Medulla oblongata (tissue), 1 donor: Measurements from ENCODE around the gene IL32.
"Not testable (repeated sequence)": the region's sequence is repeated elsewhere in the genome, so short reads cannot be mapped to it uniquely, and the experiment has no call there.

ENCODE experiments used
- DNase-seq: peaks from one replicate; pipeline ENCODE4 v3.0.0-alpha.2; 2015; ENCODE audit errors: extremely low spot score

IL32 gene

GRCh38 chr16:3070608-3071111 is 5.2 kb downstream of the IL32 start:
- DNase-seq, result no peak

GRCh38 chr16:3071655-3072054 is 6.2 kb downstream of the IL32 start:
- no peak for DNase-seq

GRCh38 chr16:3072148-3072547 is 6.7 kb downstream of the IL32 start:
- not testable (repeated sequence) for DNase-seq

DNA sequence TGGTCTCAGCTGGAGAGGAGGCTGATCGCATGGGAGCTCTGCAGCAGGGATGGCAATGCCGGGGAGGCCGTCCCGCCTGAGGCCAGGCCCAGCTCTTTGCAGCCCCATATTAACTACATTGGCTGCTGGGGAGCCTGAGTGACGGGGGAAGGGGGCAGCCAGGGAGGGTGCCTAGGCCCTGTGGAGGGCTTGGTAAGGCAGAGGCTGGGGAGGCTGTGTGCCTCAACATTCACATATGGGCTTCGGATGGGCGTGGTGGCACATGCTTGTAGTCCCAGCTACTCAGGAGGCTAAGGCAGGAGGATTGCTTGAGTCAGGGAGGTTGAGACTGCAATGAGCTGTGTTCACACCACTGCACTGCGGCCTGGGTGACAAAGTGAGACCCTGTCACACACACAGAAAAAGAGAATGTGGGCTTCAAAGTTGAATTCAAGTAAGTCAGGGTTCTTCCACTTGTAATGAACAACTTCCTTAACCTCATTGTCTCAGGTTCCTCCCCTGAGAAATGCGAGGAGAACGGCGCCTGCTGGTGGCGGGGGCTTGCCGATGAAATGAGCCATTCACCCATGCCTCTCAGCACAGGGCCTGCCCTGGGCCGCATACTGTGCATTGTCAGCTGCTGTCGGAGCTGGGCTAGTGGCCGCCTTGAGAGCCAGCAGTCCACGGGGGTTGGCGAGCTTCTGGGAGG is 7.3 kb downstream of the IL32 start:
- DNase-seq, result not testable (repeated sequence)

DNA sequence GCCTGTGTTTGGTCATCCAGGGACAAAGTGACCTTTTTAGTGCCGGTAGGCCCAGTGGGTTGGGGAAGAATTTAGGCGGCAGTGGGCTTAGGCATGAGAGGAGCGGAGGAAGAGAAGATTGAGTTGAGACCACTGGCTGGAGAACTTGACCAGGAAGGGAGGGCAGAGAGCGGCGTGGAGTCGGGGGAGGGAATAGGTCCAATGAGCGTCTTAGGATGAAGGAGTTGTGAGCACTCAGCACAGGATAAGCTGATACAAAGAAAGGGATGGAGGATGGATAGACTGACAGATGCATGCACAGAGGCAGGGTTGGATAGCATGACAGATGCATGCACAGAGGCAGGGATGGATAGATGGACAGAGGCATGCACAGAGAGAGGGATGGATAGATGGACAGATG is 8.0 kb downstream of the IL32 start:
- no peak for DNase-seq

- DNase-seq, result no peak
These were observed 9.6 kb downstream of the IL32 start for GRCh38 chr16:3074860-3075522.

DNA sequence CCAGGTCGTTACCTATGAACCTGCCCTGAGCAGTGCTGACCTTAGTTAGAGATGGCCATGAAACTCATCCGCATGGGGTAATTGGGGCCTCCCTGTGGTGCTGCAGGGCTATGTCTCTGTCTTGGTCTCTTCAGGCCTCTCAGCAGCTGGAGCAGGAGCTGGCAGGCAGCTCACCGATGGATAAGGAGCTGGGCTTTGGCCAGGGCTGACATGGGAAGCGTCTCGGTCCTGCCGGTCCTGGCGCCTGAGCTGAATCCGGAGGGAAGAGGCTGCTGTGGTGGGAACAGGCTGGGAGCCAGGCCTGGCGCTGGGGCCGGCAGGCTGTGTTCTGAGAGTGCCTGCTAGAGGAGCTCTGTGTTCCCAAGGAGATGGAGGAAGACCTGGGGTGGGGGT is 10.1 kb downstream of the IL32 start:
- no peak for DNase-seq

- DNase-seq, result not testable (repeated sequence)
These were observed 10.5 kb downstream of the IL32 start for GRCh38 chr16:3075946-3076345.

GRCh38 chr16:3076577-3076976 is 11.1 kb downstream of the IL32 start:
- no peak for DNase-seq

- DNase-seq, result no peak
These were observed 14.6 kb downstream of the IL32 start for GRCh38 chr16:3080024-3080423.

DNA sequence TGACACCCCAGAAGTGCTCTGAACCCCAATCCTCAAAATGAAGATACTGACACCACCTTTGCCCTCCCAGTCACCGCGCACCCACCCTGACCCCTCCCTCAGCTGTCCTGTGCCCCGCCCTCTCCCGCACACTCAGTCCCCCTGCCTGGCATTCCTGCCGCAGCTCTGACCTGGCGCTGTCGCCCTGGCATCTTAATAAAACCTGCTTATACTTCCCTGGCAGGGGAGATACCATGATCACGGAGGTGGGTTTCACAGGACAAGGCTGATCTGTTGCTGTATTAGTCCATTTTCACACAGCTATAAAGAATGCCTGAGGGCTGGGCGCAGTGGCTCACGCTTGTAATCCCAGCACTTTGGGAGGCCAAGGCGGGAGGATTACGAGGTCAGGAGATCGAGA is 16.5 kb downstream of the IL32 start:
- not testable (repeated sequence) for DNase-seq

- not testable (repeated sequence) for DNase-seq
These were observed 18.0 kb downstream of the IL32 start for GRCh38 chr16:3083408-3083807.

GRCh38 chr16:3084491-3084890 is 19.1 kb downstream of the IL32 start:
- no peak for DNase-seq

- DNase-seq, result no peak
These were observed 19.7 kb downstream of the IL32 start for GRCh38 chr16:3084969-3085670.

GRCh38 chr16:3085868-3086595 is 20.6 kb downstream of the IL32 start:
- DNase-seq, result no peak

DNA sequence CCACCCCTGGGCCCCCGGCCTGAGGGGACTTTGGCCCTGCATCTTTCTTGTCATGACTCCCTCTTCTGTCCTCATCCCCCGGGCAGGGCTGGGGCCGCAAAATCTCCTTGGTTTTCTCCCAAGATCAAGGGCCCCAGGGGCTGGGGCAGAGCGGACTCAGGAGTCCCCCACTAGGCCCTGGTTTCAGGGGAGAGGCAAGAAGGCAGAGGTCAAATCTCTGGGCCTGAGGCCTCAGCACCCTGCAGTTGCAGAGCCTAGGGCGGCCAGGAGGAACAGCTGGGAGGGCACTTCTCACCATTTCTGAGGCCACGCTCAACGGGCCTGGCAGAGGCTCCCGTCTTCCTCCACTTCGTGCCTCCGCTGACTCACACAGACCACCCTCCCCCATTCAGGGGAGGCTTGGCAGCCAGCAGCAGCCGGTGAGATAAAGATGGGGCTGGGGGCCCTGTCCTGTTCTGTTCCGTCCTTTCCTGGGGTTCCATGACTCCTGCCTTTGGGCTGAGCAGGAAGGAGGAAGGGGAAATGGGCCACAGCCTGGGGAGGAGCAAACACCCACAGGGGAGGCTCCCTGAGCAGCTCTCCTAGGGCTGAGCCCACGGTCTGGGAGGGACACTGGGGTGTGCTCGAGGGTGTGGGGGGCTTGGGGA is 21.3 kb downstream of the IL32 start:
- DNase-seq, result no peak

GRCh38 chr16:3087243-3088235 is 22.1 kb downstream of the IL32 start:
- no peak for DNase-seq

DNA sequence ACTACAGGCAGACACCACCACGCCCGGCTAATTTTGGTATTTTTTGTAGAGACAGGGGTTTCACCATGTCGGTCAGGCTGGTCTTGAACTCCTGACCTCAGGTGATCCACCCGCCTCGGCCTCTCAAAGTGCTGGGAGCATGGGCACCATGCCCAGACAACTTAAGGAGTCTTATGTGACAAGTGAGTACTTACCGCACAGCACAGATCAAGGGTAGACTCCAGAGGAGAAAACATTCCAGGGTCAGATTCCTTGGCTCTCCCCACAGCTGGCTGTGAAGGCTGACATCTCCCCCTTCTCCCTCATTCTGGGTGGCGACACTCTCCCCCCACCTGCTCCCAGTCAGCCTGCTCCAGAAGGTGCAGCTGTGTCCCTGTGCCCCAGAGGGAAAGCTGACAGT is 23.0 kb downstream of the IL32 start:
- DNase-seq, result no peak

GRCh38 chr16:3088925-3089716 is 23.7 kb downstream of the IL32 start:
- DNase-seq, result no peak
